ENCODE results near the gene ZPLD1.

DNA sequence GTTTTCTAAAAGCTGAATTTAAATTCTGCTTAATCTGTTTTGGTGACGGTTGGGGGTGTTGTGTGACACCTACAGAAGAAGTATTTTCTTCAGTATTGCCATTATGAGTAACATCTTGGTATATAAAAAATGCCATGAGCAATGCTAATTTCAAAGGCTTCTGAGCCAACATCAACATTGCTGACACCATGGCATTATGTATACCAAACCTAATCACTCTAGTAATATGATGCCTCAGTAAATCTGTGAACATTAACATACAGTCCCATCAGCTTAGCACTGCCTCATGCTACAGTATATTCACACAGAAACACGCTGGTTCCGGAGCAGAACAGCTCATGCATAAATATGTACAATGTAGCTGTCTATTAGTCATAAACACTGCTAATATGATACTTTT is 75.8 kb downstream of the ZPLD1 start:
- TF ChIP-seq POLR2A (IDR thresholded peaks at IDR 0.05; ENCODE audit: low read depth) = no peak
- TF ChIP-seq, protein P1, sequence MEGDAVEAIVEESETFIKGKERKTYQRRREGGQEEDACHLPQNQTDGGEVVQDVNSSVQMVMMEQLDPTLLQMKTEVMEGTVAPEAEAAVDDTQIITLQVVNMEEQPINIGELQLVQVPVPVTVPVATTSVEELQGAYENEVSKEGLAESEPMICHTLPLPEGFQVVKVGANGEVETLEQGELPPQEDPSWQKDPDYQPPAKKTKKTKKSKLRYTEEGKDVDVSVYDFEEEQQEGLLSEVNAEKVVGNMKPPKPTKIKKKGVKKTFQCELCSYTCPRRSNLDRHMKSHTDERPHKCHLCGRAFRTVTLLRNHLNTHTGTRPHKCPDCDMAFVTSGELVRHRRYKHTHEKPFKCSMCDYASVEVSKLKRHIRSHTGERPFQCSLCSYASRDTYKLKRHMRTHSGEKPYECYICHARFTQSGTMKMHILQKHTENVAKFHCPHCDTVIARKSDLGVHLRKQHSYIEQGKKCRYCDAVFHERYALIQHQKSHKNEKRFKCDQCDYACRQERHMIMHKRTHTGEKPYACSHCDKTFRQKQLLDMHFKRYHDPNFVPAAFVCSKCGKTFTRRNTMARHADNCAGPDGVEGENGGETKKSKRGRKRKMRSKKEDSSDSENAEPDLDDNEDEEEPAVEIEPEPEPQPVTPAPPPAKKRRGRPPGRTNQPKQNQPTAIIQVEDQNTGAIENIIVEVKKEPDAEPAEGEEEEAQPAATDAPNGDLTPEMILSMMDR (IDR thresholded peaks at IDR 0.05) = no peak

Data from esophagus muscularis mucosa (tissue), 3 donors.